ENCODE results near the gene CDYL.

GRCh38 chr6:4856785-4857184, 80.6 kb downstream of the CDYL start:
- TF ChIP-seq CTCF (IDR thresholded peaks at IDR 0.05) (no peak), POLR2AphosphoS5 (IDR thresholded peaks at IDR 0.05; ENCODE audit: insufficient read depth in 1 of 2, low read depth in 1 of 2) (no peak), POLR2A (IDR thresholded peaks at IDR 0.05) (no peak)
